Measurements from ENCODE around the gene MRPS34. TPM values are rescaled to one million over a fixed set of nuclear protein-coding genes. Genes with fewer than 3 reads are reported as not detected.

MRPS34 gene
- polyA plus RNA-seq, 1 experiment: 55.8 TPM

- ChIA-PET CTCF (no interaction called here), POLR2A (no interaction called here)
- no peaks in the 10 kb centered on the region; the same call in 1 of the 2 replicates for H3K9me3 ChIP-seq (ENCODE audit: control insufficient read depth, insufficient read depth, low read length)
- no peak for DNase-seq (ENCODE audit: low read depth, low spot score)
- TF ChIP-seq CTCF (IDR thresholded peaks at IDR 0.05; ENCODE audit: low read depth, low read length): no peak
- H3K27me3 ChIP-seq (ENCODE audit: control insufficient read depth, insufficient read depth, low read length): no peaks in the 10 kb centered on the region
- H3K4me3 ChIP-seq (ENCODE audit: low read depth, low read length): no peak overlapping the region
- no peak overlapping the region for H3K27ac ChIP-seq (ENCODE audit: low read depth, low read length)
These were observed 12.0 kb downstream of the MRPS34 start for GRCh38 chr16:1760911-1761310.

- H3K4me3 ChIP-seq (ENCODE audit: low read depth, low read length): no peak overlapping the region
- ChIA-PET CTCF (no interaction called here), POLR2A (no interaction called here)
- H3K27ac ChIP-seq (ENCODE audit: low read depth, low read length): no peak overlapping the region
- H3K27me3 ChIP-seq (ENCODE audit: control insufficient read depth, insufficient read depth, low read length): no peaks in the 10 kb centered on the region
- no peak for DNase-seq (ENCODE audit: low read depth, low spot score)
- TF ChIP-seq CTCF (IDR thresholded peaks at IDR 0.05; ENCODE audit: low read depth, low read length): no peak
- H3K9me3 ChIP-seq (ENCODE audit: control insufficient read depth, insufficient read depth, low read length): no peaks in the 10 kb centered on the region; the same call in 1 of the 2 replicates
These were observed 13.4 kb downstream of the MRPS34 start for GRCh38 chr16:1759511-1759910.

GRCh38 chr16:1758923-1759322, 14.0 kb downstream of the MRPS34 start:
- ChIA-PET CTCF (no interaction called here), POLR2A (no interaction called here)
- Histone ChIP-seq H3K27ac (ENCODE audit: low read depth, low read length) (no peak overlapping the region), H3K9me3 (ENCODE audit: control insufficient read depth, insufficient read depth, low read length) (no peaks in the 10 kb centered on the region; the same call in 1 of the 2 replicates), H3K4me3 (ENCODE audit: low read depth, low read length) (no peak overlapping the region), H3K27me3 (ENCODE audit: control insufficient read depth, insufficient read depth, low read length) (no peaks in the 10 kb centered on the region)
- no peak for DNase-seq (ENCODE audit: low read depth, low spot score)
- no peak for TF ChIP-seq CTCF (IDR thresholded peaks at IDR 0.05; ENCODE audit: low read depth, low read length)

GRCh38 chr16:1757714-1758461, 15.0 kb downstream of the MRPS34 start:
- Histone ChIP-seq H3K27ac (ENCODE audit: low read depth, low read length) (no peak overlapping the region), H3K4me3 (ENCODE audit: low read depth, low read length) (no peak overlapping the region), H3K27me3 (ENCODE audit: control insufficient read depth, insufficient read depth, low read length) (no peaks in the 10 kb centered on the region), H3K9me3 (ENCODE audit: control insufficient read depth, insufficient read depth, low read length) (no peaks in the 10 kb centered on the region; the same call in 1 of the 2 replicates)
- no peak for DNase-seq (ENCODE audit: low read depth, low spot score)
- CTCF ChIA-PET: no interaction called here
- POLR2A ChIA-PET: no interaction called here
- TF ChIP-seq CTCF (IDR thresholded peaks at IDR 0.05; ENCODE audit: low read depth, low read length): no peak

GRCh38 chr16:1754204-1754603, 18.7 kb downstream of the MRPS34 start:
- Histone ChIP-seq H3K9me3 (ENCODE audit: control insufficient read depth, insufficient read depth, low read length) (no peaks in the 10 kb centered on the region; the same call in 1 of the 2 replicates), H3K4me3 (ENCODE audit: low read depth, low read length) (no peak overlapping the region), H3K27ac (ENCODE audit: low read depth, low read length) (no peak overlapping the region), H3K27me3 (ENCODE audit: control insufficient read depth, insufficient read depth, low read length) (no peaks in the 10 kb centered on the region)
- no peak for TF ChIP-seq CTCF (IDR thresholded peaks at IDR 0.05; ENCODE audit: low read depth, low read length)
- DNase-seq (ENCODE audit: low read depth, low spot score): no peak
- ChIA-PET POLR2A (no interaction called here), CTCF (interaction anchor here (1.8 kb wide), 1 partner anchor 31 kb away, joined by 5 read pairs; no protein-coding TSS in a partner anchor)
